HCT116 (cell line): Measurements from ENCODE around the gene CHD2.

Experiments used
- CEBPB ChIP-seq: IDR thresholded peaks from 2 replicates; pipeline ENCODE4 v1.6.1; 2012; ENCODE audit warnings: low read depth
- ELF1 ChIP-seq: IDR thresholded peaks from 2 replicates; pipeline ENCODE4 v1.6.1; 2012; ENCODE audit warnings: low read depth, borderline replicate concordance
- EZH2 ChIP-seq: fragments of 200-600 bp; sonication (generic); IDR thresholded peaks from 2 replicates; pipeline ENCODE4 v1.6.1; 2017; ENCODE audit warnings: antibody characterized with exemption, mixed run types
- EZH2phosphoT487 ChIP-seq: fragments of 200-600 bp; IDR thresholded peaks from 2 replicates; pipeline ENCODE4 v1.6.1; 2018; ENCODE audit warnings: antibody characterized with exemption, borderline replicate concordance
- JUND ChIP-seq: IDR thresholded peaks from 2 replicates; pipeline ENCODE4 v1.6.1; 2012
- POLR2A ChIP-seq: IDR thresholded peaks from 2 replicates; pipeline ENCODE4 v1.7.0; 2011; ENCODE audit warnings: borderline replicate concordance; ENCODE audit not compliant: insufficient read depth, insufficient read length; ENCODE audit errors: extremely low read depth
- RAD21 ChIP-seq: IDR thresholded peaks from 2 replicates; pipeline ENCODE4 v1.6.1; 2012; ENCODE audit warnings: low read depth, mild to moderate bottlenecking
- REST ChIP-seq: IDR thresholded peaks from 2 replicates; pipeline ENCODE4 v1.6.1; 2012; ENCODE audit warnings: low read depth
- YY1 ChIP-seq: IDR thresholded peaks from 2 replicates; pipeline ENCODE4 v1.6.1; 2011; ENCODE audit warnings: low read length, low read depth, moderate library complexity, mild to moderate bottlenecking; ENCODE audit not compliant: insufficient replicate concordance; ENCODE audit errors: extremely low read depth
- TF ChIP-seq, protein P1 (sequence below), 3 experiments: fragments of 200-600 bp in 1 of 3; sonication (generic) in 1 of 3; IDR thresholded peaks in 2 of 3; conservative IDR thresholded peaks in 1 of 3; 2 replicates each; pipeline ENCODE4 v1.5.1; 2012 to 2017; ENCODE audit warnings: low read depth in 2 of 3, low read length in 2 of 3, antibody characterized with exemption in 1 of 3, borderline replicate concordance in 1 of 3, control low read depth in 1 of 3, mild to moderate bottlenecking in 1 of 3, mixed read lengths in 1 of 3, mixed run types in 1 of 3, moderate library complexity in 1 of 3; ENCODE audit not compliant: insufficient read depth in 1 of 3

GRCh38 chr15:93065641-93066045 is 165.5 kb downstream of the CHD2 start:
- TF ChIP-seq POLR2A: no peak
- TF ChIP-seq, protein P1, sequence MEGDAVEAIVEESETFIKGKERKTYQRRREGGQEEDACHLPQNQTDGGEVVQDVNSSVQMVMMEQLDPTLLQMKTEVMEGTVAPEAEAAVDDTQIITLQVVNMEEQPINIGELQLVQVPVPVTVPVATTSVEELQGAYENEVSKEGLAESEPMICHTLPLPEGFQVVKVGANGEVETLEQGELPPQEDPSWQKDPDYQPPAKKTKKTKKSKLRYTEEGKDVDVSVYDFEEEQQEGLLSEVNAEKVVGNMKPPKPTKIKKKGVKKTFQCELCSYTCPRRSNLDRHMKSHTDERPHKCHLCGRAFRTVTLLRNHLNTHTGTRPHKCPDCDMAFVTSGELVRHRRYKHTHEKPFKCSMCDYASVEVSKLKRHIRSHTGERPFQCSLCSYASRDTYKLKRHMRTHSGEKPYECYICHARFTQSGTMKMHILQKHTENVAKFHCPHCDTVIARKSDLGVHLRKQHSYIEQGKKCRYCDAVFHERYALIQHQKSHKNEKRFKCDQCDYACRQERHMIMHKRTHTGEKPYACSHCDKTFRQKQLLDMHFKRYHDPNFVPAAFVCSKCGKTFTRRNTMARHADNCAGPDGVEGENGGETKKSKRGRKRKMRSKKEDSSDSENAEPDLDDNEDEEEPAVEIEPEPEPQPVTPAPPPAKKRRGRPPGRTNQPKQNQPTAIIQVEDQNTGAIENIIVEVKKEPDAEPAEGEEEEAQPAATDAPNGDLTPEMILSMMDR (IDR thresholded peaks at IDR 0.05 in 2 of 3, conservative IDR thresholded peaks at IDR 0.05 in 1 of 3; ENCODE audit: borderline replicate concordance in 1 of 3, insufficient read depth in 1 of 3, low read depth in 2 of 3, low read length in 2 of 3): no peak
- no peak for TF ChIP-seq JUND
- no peak for TF ChIP-seq EZH2phosphoT487
- no peak for TF ChIP-seq CEBPB
- no peak for TF ChIP-seq ELF1
- no peak for TF ChIP-seq EZH2
- no peak for TF ChIP-seq YY1
- TF ChIP-seq RAD21: no peak
- no peak for TF ChIP-seq REST
